CD4-positive, alpha-beta T cell treated with Interleukin-21 for 1 hour (primary cell): ENCODE measurements around the gene BLNK.
"Not testable (repeated sequence)": the region's sequence is repeated elsewhere in the genome, so short reads cannot be mapped to it uniquely, and the experiment has no call there.

Experiments
- DNase-seq: peaks from one replicate; pipeline ENCODE4 v3.0.0-alpha.2; 2020

The BLNK gene

GRCh38 chr10:96218826-96219225 lies 52.5 kb downstream of the BLNK start:
- no peak for DNase-seq

GRCh38 chr10:96217711-96218110 lies 53.7 kb downstream of the BLNK start:
- no peak for DNase-seq

DNA sequence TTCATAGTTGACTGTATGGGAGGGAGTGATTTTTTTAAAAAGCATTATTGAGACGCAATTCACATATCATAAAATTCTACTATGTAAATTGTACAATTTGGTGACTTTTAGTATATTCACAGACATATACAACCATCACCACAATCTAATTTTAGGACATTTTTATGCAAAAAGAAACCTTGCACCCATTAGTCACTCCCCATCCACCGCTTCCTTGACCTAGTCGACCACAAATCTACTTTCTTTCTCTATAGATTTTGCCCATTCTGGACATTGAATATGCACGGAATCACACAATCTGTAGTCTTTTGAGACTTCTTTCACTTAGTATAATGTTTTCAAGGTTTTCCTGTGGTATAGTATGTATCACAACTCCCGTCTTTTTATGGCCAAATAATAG lies 54.6 kb downstream of the BLNK start:
- no peak for DNase-seq

DNA sequence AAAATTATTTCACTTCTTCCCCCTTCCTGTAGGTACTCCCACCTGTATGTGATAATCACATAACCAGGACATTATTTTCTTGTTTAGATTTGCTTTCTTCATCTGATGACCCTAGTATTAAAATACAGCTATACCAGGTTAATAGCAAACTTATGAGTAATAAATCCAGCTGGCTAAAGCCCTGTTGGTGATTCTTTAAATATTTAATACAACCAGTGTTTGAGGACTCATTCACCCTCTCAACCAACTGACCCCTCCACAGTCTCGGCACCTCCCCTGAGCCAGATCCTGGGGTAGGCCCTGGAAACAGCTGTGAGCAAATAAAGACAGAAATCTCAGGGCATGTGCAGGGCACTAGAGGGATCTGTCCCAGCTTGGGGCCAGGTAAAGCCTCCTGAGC lies 58.5 kb downstream of the BLNK start:
- no peak for DNase-seq

- DNase-seq, result no peak
Measured at GRCh38 chr10:96211764-96212163, 59.6 kb downstream of the BLNK start.

DNA sequence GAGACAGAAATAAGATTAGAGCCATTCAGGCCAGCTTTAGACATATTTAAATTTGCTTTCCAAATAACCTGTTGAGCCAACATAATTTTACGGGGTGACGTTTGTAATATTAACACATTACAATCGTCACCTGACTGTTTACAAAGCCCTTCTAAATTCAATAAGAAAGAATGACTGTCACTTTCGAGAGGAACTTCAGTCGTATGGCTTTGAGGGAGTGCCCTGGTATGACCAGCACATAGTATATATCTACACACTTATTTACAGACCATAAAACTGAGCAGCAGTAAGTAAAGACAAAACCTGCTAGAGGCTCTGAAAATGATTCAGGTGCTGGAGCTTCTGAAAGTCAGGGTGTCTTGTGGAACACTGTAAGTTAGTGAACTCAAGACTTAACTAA lies 62.4 kb downstream of the BLNK start:
- no peak for DNase-seq

DNA sequence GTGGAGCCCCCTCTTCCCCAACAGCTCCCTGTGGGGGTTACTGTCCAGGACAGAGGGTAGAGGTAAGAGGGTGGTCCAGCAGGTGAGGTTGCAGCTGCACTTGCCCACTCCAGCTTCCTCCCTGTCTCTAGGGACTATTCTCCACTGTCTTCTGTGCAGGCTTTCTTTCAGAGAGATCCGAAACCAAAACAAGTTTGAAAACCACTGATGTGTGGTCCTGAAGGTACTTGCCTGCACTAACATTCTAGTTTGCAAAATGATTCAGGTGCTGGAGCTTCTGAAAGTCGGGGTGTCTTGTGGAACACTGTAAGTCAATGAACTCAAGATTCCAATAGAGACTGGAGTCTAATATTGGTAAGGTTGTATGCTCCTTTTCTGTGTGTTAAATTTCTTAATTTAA lies 63.1 kb downstream of the BLNK start:
- no peak for DNase-seq

GRCh38 chr10:96205580-96205979 lies 65.8 kb downstream of the BLNK start:
- DNase-seq, result no peak

GRCh38 chr10:96201525-96201924 lies 69.8 kb downstream of the BLNK start:
- DNase-seq, result no peak

GRCh38 chr10:96189505-96189904 lies 81.9 kb downstream of the BLNK start:
- DNase-seq, result not testable (repeated sequence)

DNA sequence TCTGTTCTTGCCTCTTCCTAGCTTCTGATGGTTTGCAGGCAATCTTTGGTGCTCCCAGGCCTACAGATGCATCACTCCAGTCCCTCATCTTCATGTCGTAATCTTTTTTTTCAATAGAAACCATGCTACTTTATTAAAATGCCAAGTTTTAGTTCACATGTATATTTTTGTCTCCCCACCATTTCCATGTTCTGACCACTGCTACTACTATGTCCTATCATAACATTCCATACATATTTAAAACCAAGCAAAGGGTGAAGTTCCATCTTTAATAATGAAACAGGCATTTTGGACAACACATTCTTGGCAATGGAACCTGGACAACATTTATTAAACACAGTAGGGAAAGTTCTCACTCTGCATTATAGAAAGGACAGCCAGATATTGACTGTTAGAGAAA lies 82.5 kb downstream of the BLNK start:
- DNase-seq, result no peak

- DNase-seq, result no peak
Measured at GRCh38 chr10:96188421-96188820, 82.9 kb downstream of the BLNK start.

- no peak for DNase-seq
Measured at GRCh38 chr10:96176985-96177384, 94.4 kb downstream of the BLNK start.

GRCh38 chr10:96172666-96173065 lies 98.7 kb downstream of the BLNK start:
- DNase-seq, result no peak

GRCh38 chr10:96170230-96170629 lies 101.1 kb downstream of the BLNK start:
- DNase-seq, result no peak

DNA sequence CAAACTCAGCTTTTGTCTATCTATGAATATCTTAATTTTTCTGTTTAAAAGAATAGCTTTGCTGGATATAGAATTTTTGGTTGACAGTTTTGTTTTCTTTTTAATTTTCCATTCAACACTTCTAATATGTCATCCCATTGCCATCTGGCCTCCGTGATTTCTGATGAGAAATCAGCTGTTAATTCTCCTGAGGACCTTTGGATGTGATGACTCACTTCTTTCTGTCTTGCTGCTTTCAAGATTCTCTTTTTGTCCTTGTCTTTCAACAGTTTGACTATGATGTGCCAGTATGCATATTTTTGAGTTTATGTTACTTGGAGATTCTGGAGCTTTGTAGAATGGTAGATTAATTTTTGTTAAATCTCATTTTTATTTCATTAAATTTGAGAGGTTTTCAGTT lies 102.8 kb downstream of the BLNK start:
- DNase-seq, result no peak

DNA sequence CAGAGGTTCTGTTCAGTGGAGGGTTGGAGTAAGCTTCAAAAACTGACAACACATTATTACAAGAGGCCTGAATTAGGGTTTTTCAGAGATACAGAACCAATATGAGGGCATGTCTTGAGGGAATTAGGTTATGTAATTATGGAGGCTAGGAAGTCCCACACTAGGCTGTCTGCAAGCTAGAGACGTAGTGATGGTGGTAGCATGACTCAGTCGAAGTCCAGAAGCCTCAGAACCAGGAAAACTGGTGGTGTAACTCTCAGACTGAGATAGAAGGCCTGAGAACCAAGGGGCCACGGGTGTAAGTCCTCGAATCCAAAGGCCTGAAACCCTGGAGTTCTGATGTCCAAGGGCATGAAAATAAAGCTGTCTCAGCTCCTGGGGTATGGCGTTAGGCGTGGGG lies 105.6 kb downstream of the BLNK start:
- DNase-seq, result no peak

GRCh38 chr10:96153070-96153469 lies 118.3 kb downstream of the BLNK start:
- no peak for DNase-seq

DNA sequence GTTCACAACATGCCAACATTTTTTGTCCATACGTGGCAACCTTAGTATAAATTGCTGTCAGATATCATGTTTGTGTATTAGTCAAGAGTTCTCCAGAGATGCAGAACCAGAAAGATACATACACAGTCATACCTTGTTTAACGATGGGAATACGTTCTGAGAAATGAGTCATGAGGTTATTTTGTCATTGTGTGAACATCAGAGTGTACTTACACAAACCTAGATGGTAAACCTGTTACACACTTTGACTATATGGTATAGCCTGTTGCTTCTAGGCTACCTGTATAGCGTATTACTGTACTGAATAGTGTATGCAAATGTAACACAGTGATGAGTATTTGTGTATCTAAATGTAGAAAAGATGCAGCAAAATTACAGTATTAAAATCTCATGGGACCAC lies 118.9 kb downstream of the BLNK start:
- DNase-seq, result no peak
